ENCODE measurements around the gene GPX1.
"Not testable (repeated sequence)": the region's sequence is repeated elsewhere in the genome, so short reads cannot be mapped to it uniquely, and the experiment has no call there.

The GPX1 gene

DNA sequence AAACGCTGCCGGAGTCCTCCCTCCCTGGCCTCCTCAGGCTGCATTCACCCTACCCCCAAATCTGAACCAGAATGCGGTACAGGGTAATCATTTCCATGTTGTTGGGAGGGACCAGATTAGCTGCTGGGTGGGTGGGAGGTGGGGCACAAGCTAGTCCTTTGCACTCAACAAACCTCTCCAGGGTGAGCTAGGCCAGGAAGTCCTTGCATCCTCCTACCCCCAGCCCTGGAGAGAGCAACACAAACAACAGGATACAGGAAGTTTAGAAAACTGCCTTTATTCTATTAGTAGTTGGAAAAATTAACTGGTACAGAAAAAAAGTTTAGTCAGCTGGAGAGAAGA lies 702 bp upstream of the GPX1 start:
- H3K27ac ChIP-seq (ENCODE audit: low read depth in 2 of 2, low read length in 2 of 2), result peak overlapping the region; percentile 86 to 91
- peaks cover 22 to 23% of the 10 kb centered on the region in 2 donors for H3K4me1 ChIP-seq (ENCODE audit: control insufficient read depth in 2 of 2, insufficient read depth in 2 of 2, low read length in 2 of 2)
- no peaks in the 10 kb centered on the region for H3K9me3 ChIP-seq (ENCODE audit: control insufficient read depth in 2 of 2, low read length in 2 of 2)
- H3K9ac ChIP-seq (ENCODE audit: low read depth in 1 of 2, low read length in 2 of 2), result peak overlapping the region; percentile 68 to 84
- H3K36me3 ChIP-seq (ENCODE audit: control insufficient read depth in 2 of 2, insufficient read depth in 2 of 2, low read length in 2 of 2), result peaks cover 31 to 34% of the 10 kb centered on the region in 2 donors
- peak overlapping the region; percentile 65 to 92 for H3K4me3 ChIP-seq (ENCODE audit: low read length in 2 of 2)
- H3K27me3 ChIP-seq (ENCODE audit: control insufficient read depth in 2 of 2, insufficient read depth in 2 of 2, low read length in 2 of 2), result no peaks in the 10 kb centered on the region

DNA sequence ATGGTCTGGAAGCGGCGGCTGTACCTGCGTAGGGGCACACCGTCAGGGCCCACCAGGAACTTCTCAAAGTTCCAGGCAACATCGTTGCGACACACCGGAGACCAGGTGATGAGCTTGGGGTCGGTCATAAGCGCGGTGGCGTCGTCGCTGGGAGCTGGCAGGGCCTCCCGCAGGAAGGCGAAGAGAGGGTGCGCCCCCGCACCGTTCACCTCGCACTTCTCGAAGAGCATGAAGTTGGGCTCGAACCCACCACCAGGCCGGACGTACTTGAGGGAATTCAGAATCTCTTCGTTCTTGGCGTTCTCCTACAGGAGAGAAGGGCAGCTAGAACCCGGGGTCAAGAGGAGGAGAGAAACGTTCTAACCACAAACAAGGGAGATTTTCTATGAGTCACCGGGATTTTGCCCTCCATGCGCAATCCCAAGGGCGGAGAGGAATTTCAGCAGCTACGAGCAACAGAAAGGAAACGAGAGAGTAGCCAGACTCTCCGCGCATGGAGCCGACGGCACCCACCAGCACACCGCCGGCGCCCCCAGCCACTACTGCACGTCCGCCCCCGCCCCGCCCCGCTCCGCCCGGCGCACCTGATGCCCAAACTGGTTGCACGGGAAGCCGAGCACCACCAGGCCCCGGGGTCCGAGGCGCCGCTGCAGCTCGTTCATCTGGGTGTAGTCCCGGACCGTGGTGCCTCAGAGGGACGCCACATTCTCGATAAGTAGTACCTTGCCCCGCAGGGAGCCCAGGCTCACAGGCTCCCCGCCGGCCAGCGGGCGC lies 523 bp downstream of the GPX1 start:
- Histone ChIP-seq H3K9ac (ENCODE audit: low read depth in 1 of 2, low read length in 2 of 2) (peak overlapping the region; percentile 80 to 84), H3K27ac (ENCODE audit: low read depth in 2 of 2, low read length in 2 of 2) (peak overlapping the region; percentile 86 to 91), H3K36me3 (ENCODE audit: control insufficient read depth in 2 of 2, insufficient read depth in 2 of 2, low read length in 2 of 2) (peaks cover 24 to 26% of the 10 kb centered on the region in 2 donors), H3K4me3 (ENCODE audit: low read length in 2 of 2) (peak overlapping the region; percentile 65 to 92), H3K4me1 (ENCODE audit: control insufficient read depth in 2 of 2, insufficient read depth in 2 of 2, low read length in 2 of 2) (peaks cover 22 to 23% of the 10 kb centered on the region in 2 donors)
- not testable (repeated sequence) for H3K27me3 ChIP-seq (ENCODE audit: control insufficient read depth in 2 of 2, insufficient read depth in 2 of 2, low read length in 2 of 2); H3K9me3 ChIP-seq (ENCODE audit: control insufficient read depth in 2 of 2, low read length in 2 of 2)

DNA sequence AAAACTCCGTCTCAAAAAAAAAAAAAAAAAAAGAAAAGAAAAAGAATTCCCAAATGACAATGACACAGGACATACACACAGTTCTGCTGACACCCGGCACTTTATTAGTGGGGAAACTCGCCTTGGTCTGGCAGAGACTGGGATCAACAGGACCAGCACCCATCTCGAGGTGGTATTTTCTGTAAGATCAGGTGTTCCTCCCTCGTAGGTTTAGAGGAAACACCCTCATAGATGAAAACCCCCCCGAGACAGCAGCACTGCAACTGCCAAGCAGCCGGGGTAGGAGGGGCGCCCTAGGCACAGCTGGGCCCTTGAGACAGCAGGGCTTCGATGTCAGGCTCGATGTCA lies 1.1 kb downstream of the GPX1 start:
- peak overlapping the region; percentile 86 to 91 for H3K27ac ChIP-seq (ENCODE audit: low read depth in 2 of 2, low read length in 2 of 2)
- H3K36me3 ChIP-seq (ENCODE audit: control insufficient read depth in 2 of 2, insufficient read depth in 2 of 2, low read length in 2 of 2), result peaks cover 20 to 21% of the 10 kb centered on the region in 2 donors
- H3K9ac ChIP-seq (ENCODE audit: low read depth in 1 of 2, low read length in 2 of 2), result peak overlapping the region; percentile 80 to 84
- H3K4me1 ChIP-seq (ENCODE audit: control insufficient read depth in 2 of 2, insufficient read depth in 2 of 2, low read length in 2 of 2), result peaks cover 22 to 23% of the 10 kb centered on the region in 2 donors
- H3K27me3 ChIP-seq (ENCODE audit: control insufficient read depth in 2 of 2, insufficient read depth in 2 of 2, low read length in 2 of 2); H3K9me3 ChIP-seq (ENCODE audit: control insufficient read depth in 2 of 2, low read length in 2 of 2): not testable (repeated sequence)
- H3K4me3 ChIP-seq (ENCODE audit: low read length in 2 of 2), result peak overlapping the region; percentile 65 to 92

DNA sequence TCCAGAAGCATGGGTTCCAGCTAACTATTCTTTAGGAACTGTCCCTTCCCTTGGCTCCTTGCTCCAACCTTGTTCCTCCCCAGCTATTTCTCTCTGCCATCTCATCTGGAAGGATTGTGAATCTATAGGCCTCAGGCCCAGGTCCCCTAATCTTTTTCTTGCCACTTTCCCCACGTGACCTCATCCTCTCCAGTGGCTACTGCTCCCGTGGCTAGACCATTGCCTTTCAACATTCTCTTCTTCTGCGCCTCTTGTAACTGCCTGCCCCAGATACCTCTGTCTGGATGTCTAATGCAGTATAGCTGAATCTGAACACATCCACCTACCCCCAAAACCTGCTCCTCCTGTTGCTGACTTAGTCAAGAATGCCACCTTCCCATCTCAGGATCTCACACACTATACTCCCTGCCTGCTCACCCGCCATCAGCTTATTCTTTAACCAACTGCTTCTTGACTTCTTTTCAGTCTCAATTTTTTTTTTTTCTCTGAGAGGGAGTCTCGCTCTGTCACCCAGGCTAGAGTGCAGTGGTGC lies 5.2 kb downstream of the GPX1 start:
- no peak overlapping the region for H3K9ac ChIP-seq (ENCODE audit: low read depth in 1 of 2, low read length in 2 of 2)
- no peak overlapping the region for H3K4me3 ChIP-seq (ENCODE audit: low read length in 2 of 2)
- peak overlapping the region; percentile 41 to 63 for H3K27ac ChIP-seq (ENCODE audit: low read depth in 2 of 2, low read length in 2 of 2)
- H3K4me1 ChIP-seq (ENCODE audit: control insufficient read depth in 2 of 2, insufficient read depth in 2 of 2, low read length in 2 of 2), result peaks cover 9 to 11% of the 10 kb centered on the region in 2 donors
- peaks cover 2 to 6% of the 10 kb centered on the region in 2 donors for H3K36me3 ChIP-seq (ENCODE audit: control insufficient read depth in 2 of 2, insufficient read depth in 2 of 2, low read length in 2 of 2)
- H3K27me3 ChIP-seq (ENCODE audit: control insufficient read depth in 2 of 2, insufficient read depth in 2 of 2, low read length in 2 of 2), result no peaks in the 10 kb centered on the region
- H3K9me3 ChIP-seq (ENCODE audit: control insufficient read depth in 2 of 2, low read length in 2 of 2), result no peaks in the 10 kb centered on the region

- H3K4me1 ChIP-seq (ENCODE audit: control insufficient read depth in 2 of 2, insufficient read depth in 2 of 2, low read length in 2 of 2), result peaks cover 8 to 9% of the 10 kb centered on the region in 2 donors
- H3K9ac ChIP-seq (ENCODE audit: low read depth in 1 of 2, low read length in 2 of 2), result no peak overlapping the region
- peak overlapping the region; percentile 41 to 63 for H3K27ac ChIP-seq (ENCODE audit: low read depth in 2 of 2, low read length in 2 of 2)
Observed at GRCh38 chr3:49352281-49352680, 5.9 kb downstream of the GPX1 start.

DNA sequence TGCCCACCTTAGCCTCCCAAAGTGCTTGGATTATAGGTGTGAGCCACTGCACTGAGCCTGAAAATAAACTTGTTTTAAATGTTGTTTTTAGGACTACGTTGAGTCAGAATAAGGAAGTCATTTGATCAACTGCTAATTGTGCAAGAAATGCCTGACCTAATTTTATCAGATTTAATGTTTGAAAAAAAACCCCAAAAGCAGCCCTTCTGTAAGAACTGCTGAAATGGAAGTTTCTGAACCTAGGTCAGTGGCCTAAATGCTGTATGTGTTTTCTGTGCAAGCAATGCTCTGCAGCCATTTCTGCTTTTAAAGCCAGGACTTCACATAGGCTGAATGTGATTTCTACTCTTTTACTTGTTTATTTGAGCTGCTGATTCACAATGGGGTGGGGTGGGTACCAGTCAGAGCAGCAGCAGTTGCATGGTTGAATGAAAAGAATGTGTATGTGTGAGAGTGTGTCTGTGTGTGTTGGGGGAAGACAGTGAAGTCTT lies 6.6 kb downstream of the GPX1 start:
- Histone ChIP-seq H3K9ac (ENCODE audit: low read depth in 1 of 2, low read length in 2 of 2) (no peak overlapping the region), H3K4me1 (ENCODE audit: control insufficient read depth in 2 of 2, insufficient read depth in 2 of 2, low read length in 2 of 2) (peaks cover 5% of the 10 kb centered on the region in 2 donors), H3K27me3 (ENCODE audit: control insufficient read depth in 2 of 2, insufficient read depth in 2 of 2, low read length in 2 of 2) (no peaks in the 10 kb centered on the region), H3K9me3 (ENCODE audit: control insufficient read depth in 2 of 2, low read length in 2 of 2) (no peaks in the 10 kb centered on the region), H3K36me3 (ENCODE audit: control insufficient read depth in 2 of 2, insufficient read depth in 2 of 2, low read length in 2 of 2) (peaks cover 2 to 5% of the 10 kb centered on the region in 2 donors), H3K4me3 (ENCODE audit: low read length in 2 of 2) (no peak overlapping the region), H3K27ac (ENCODE audit: low read depth in 2 of 2, low read length in 2 of 2) (peak overlapping the region; percentile 41 to 63)

More at GRCh38 chr3:49352281-49352680, 5.9 kb downstream of the GPX1 start:
- Histone ChIP-seq H3K36me3 (ENCODE audit: control insufficient read depth in 2 of 2, insufficient read depth in 2 of 2, low read length in 2 of 2) (peaks cover 2 to 6% of the 10 kb centered on the region in 2 donors), H3K4me3 (ENCODE audit: low read length in 2 of 2) (no peak overlapping the region), H3K9me3 (ENCODE audit: control insufficient read depth in 2 of 2, low read length in 2 of 2) (no peaks in the 10 kb centered on the region), H3K27me3 (ENCODE audit: control insufficient read depth in 2 of 2, insufficient read depth in 2 of 2, low read length in 2 of 2) (no peaks in the 10 kb centered on the region)

GRCh38 chr3:49349348-49350114 lies 8.6 kb downstream of the GPX1 start:
- H3K27ac ChIP-seq (ENCODE audit: low read depth in 2 of 2, low read length in 2 of 2), result no peak overlapping the region
- H3K9ac ChIP-seq (ENCODE audit: low read depth in 1 of 2, low read length in 2 of 2), result no peak overlapping the region
- no peaks in the 10 kb centered on the region for H3K27me3 ChIP-seq (ENCODE audit: control insufficient read depth in 2 of 2, insufficient read depth in 2 of 2, low read length in 2 of 2)
- H3K9me3 ChIP-seq (ENCODE audit: control insufficient read depth in 2 of 2, low read length in 2 of 2), result no peaks in the 10 kb centered on the region
- no peak overlapping the region for H3K4me3 ChIP-seq (ENCODE audit: low read length in 2 of 2)
- no peaks in the 10 kb centered on the region for H3K36me3 ChIP-seq (ENCODE audit: control insufficient read depth in 2 of 2, insufficient read depth in 2 of 2, low read length in 2 of 2)
- peaks cover 2 to 5% of the 10 kb centered on the region in 2 donors for H3K4me1 ChIP-seq (ENCODE audit: control insufficient read depth in 2 of 2, insufficient read depth in 2 of 2, low read length in 2 of 2)

- not testable (repeated sequence) for H3K4me3 ChIP-seq (ENCODE audit: low read length in 2 of 2); H3K4me1 ChIP-seq (ENCODE audit: control insufficient read depth in 2 of 2, insufficient read depth in 2 of 2, low read length in 2 of 2); H3K36me3 ChIP-seq (ENCODE audit: control insufficient read depth in 2 of 2, insufficient read depth in 2 of 2, low read length in 2 of 2); H3K9me3 ChIP-seq (ENCODE audit: control insufficient read depth in 2 of 2, low read length in 2 of 2); H3K9ac ChIP-seq (ENCODE audit: low read depth in 1 of 2, low read length in 2 of 2); H3K27ac ChIP-seq (ENCODE audit: low read depth in 2 of 2, low read length in 2 of 2); H3K27me3 ChIP-seq (ENCODE audit: control insufficient read depth in 2 of 2, insufficient read depth in 2 of 2, low read length in 2 of 2)
Observed at GRCh38 chr3:49348361-49348760, 9.8 kb downstream of the GPX1 start.

GRCh38 chr3:49346797-49347251 lies 11.3 kb downstream of the GPX1 start:
- Histone ChIP-seq H3K27me3 (ENCODE audit: control insufficient read depth in 2 of 2, insufficient read depth in 2 of 2, low read length in 2 of 2) (no peaks in the 10 kb centered on the region), H3K27ac (ENCODE audit: low read depth in 2 of 2, low read length in 2 of 2) (peak overlapping the region; percentile 38 to 55), H3K36me3 (ENCODE audit: control insufficient read depth in 2 of 2, insufficient read depth in 2 of 2, low read length in 2 of 2) (no peaks in the 10 kb centered on the region), H3K4me1 (ENCODE audit: control insufficient read depth in 2 of 2, insufficient read depth in 2 of 2, low read length in 2 of 2) (peaks cover 2 to 8% of the 10 kb centered on the region in 2 donors), H3K9ac (ENCODE audit: low read depth in 1 of 2, low read length in 2 of 2) (no peak overlapping the region), H3K4me3 (ENCODE audit: low read length in 2 of 2) (no peak overlapping the region), H3K9me3 (ENCODE audit: control insufficient read depth in 2 of 2, low read length in 2 of 2) (no peaks in the 10 kb centered on the region)

DNA sequence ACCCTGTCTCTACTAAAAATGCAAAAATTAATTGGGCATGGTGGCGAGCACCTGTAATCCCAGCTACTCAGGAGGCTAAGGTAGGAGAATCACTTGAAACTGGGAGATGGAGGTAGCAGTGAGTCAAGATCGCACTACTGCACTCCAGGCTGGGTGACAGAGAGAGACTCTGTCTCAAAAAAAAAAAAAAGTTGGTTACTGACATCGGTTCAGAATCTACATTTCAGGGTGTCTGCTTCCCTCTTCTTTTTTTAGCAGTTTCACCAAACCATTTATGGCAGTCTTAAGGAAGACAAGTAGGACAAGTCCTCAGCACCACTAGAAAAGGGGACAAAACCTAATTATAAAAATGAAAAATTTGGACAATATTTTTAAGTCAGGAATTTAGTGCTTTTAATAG lies 15.0 kb downstream of the GPX1 start:
- Histone ChIP-seq H3K9me3 (ENCODE audit: control insufficient read depth in 2 of 2, low read length in 2 of 2) (no peaks in the 10 kb centered on the region), H3K27me3 (ENCODE audit: control insufficient read depth in 2 of 2, insufficient read depth in 2 of 2, low read length in 2 of 2) (no peaks in the 10 kb centered on the region), H3K27ac (ENCODE audit: low read depth in 2 of 2, low read length in 2 of 2) (no peak overlapping the region), H3K9ac (ENCODE audit: low read depth in 1 of 2, low read length in 2 of 2) (no peak overlapping the region), H3K4me3 (ENCODE audit: low read length in 2 of 2) (no peak overlapping the region), H3K4me1 (ENCODE audit: control insufficient read depth in 2 of 2, insufficient read depth in 2 of 2, low read length in 2 of 2) (peaks cover 15 to 21% of the 10 kb centered on the region in 2 donors), H3K36me3 (ENCODE audit: control insufficient read depth in 2 of 2, insufficient read depth in 2 of 2, low read length in 2 of 2) (no peaks in the 10 kb centered on the region)
